ENCODE measurements around the gene IAPP. TPM values are rescaled to one million over a fixed set of nuclear protein-coding genes. Genes with fewer than 3 reads are reported as not detected.

Gene IAPP
- total and polyA plus RNA-seq, 9 of the 15 experiments (the other 6 are each of a cell fraction or from before 2014, with no cell fraction given), result not detected

GRCh38 chr12:21350975-21351374 lies 21.7 kb upstream of the IAPP start (continued):
- TF ChIP-seq THRB (CRISPR knock-in tag; conservative IDR thresholded peaks at IDR 0.05), result no peak
- peak; percentile 45 to 47; a peak in 1 of 4 replicates for TF ChIP-seq TRIM24 (IDR thresholded peaks at IDR 0.05)
- TF ChIP-seq NBN (IDR thresholded peaks at IDR 0.05; ENCODE audit: low read depth), result no peak
- TF ChIP-seq MTA1 (IDR thresholded peaks at IDR 0.05; ENCODE audit: borderline replicate concordance), result no peak
- TF ChIP-seq ZNF639 (CRISPR knock-in tag; conservative IDR thresholded peaks at IDR 0.05 in 1 of 2, IDR thresholded peaks at IDR 0.05 in 1 of 2), result no peak
- no peak for TF ChIP-seq ZNF696 (CRISPR knock-in tag; conservative IDR thresholded peaks at IDR 0.05)
- no peak for TF ChIP-seq NKRF (IDR thresholded peaks at IDR 0.05; ENCODE audit: borderline replicate concordance)
- TF ChIP-seq HDAC1 (IDR thresholded peaks at IDR 0.05), result no peak; a peak in 1 of 4 replicates
- TF ChIP-seq CREB1 (IDR thresholded peaks at IDR 0.05), result no peak
- no peak for TF ChIP-seq CREB1 (CRISPR knock-in tag; IDR thresholded peaks at IDR 0.05)
- peak in 1 of 2 experiments; percentile 73; a peak in 2 of 4 replicates for TF ChIP-seq RCOR1 (IDR thresholded peaks at IDR 0.05; ENCODE audit: borderline replicate concordance in 1 of 2, low read depth in 2 of 2, low read length in 2 of 2)
- TF ChIP-seq THAP12 (CRISPR knock-in tag; IDR thresholded peaks at IDR 0.05), result no peak
- no peak for TF ChIP-seq ETV6 (IDR thresholded peaks at IDR 0.05; ENCODE audit: borderline replicate concordance in 1 of 2, low read depth in 2 of 2, low read length in 1 of 2)
- no peak for TF ChIP-seq ETV6 (CRISPR knock-in tag; IDR thresholded peaks at IDR 0.05; ENCODE audit: borderline replicate concordance)
- no peak for TF ChIP-seq NR2C2 (CRISPR knock-in tag; IDR thresholded peaks at IDR 0.05)
- TF ChIP-seq NR2C2 (tag; IDR thresholded peaks at IDR 0.05), result peak; percentile 28; the same call in 1 of the 2 replicates
- TF ChIP-seq POU5F1 (IDR thresholded peaks at IDR 0.05; ENCODE audit: borderline replicate concordance, low read depth, low read length, partially characterized antibody), result no peak
- no peak for TF ChIP-seq CHAMP1 (IDR thresholded peaks at IDR 0.05)
- TF ChIP-seq TAF7 (tag; IDR thresholded peaks at IDR 0.05), result no peak
- no peak for TF ChIP-seq DNMT1 (IDR thresholded peaks at IDR 0.05)
